ENCODE data around the gene SLC6A2. TPM values are rescaled to one million over a fixed set of nuclear protein-coding genes. Genes with fewer than 3 reads are reported as not detected.

Gene SLC6A2
- total RNA-seq, 4 donors from 2014 or later, result not detected

DNA sequence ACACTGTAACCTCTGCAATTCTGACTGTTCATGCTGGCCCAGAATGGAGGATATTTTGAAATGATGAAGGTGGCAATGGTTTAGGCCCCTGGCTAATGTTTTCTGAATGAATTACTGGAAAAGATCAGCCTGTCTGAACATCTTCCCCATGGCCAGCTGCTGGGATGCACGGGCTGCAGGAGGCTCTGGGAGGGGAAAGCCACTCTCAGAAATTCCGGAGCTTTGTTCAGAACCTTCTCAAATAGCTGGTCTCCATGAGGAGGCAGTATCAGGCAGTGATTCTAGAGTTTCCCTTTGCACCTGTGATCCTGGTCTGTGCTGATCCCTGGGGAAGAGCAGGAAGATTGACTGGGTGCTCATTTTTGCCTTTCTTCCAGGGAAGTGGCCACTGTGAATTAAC, 5.0 kb downstream of the SLC6A2 start:
- WGBS, 2 donors, result 63 to 69% methylated on average over 2 of the region's 2 CpGs
- Histone ChIP-seq H3K27ac (no peak overlapping the region), H3K9me3 (no peaks in the 10 kb centered on the region), H3K27me3 (peaks cover 5% of the 10 kb centered on the region), H3K36me3 (no peaks in the 10 kb centered on the region), H3K4me1 (peaks cover 3 to 8% of the 10 kb centered on the region in 2 donors), H3K4me3 (replicated peaks in 1 of 3) (no peak overlapping the region)
- TF ChIP-seq, protein P1, sequence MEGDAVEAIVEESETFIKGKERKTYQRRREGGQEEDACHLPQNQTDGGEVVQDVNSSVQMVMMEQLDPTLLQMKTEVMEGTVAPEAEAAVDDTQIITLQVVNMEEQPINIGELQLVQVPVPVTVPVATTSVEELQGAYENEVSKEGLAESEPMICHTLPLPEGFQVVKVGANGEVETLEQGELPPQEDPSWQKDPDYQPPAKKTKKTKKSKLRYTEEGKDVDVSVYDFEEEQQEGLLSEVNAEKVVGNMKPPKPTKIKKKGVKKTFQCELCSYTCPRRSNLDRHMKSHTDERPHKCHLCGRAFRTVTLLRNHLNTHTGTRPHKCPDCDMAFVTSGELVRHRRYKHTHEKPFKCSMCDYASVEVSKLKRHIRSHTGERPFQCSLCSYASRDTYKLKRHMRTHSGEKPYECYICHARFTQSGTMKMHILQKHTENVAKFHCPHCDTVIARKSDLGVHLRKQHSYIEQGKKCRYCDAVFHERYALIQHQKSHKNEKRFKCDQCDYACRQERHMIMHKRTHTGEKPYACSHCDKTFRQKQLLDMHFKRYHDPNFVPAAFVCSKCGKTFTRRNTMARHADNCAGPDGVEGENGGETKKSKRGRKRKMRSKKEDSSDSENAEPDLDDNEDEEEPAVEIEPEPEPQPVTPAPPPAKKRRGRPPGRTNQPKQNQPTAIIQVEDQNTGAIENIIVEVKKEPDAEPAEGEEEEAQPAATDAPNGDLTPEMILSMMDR (IDR thresholded peaks at IDR 0.05), result no peak
- TF ChIP-seq POLR2A (IDR thresholded peaks at IDR 0.05), result no peak
- DNase-seq, result no peak
- intact Hi-C loops (cut with DNase I), result no loop called here

DNA sequence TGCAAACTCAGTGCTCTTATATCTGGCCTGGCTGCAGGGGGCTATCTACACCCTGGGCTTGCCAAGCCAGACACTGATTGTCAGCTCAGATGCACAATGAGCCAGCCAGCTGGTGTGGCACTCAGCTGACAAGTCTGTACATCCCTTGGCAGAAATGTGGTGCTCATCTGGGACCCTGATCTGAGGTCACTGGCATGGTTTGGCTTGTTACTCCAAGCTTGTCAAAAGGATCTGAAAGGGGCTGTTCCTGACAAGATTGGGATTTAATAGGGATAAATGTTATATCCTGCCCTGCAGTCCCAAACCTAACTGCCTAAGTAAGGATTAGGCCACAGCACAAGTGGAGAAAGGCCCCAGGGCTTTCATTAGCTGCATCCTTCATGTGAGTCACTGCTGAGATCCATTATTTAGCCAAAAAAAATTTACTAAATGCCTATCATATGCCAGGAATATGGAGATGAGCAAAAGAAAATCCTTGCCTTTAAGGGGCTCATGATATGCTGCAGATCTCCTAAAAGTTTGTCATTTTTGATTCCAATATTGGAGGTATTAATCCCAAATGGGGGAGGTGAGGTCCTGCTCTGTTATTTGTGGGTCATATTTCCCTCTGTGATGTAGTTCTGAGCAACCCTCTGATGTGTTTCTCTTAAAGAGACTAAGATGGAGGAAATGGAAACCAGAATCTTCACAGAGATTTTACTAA, 6.3 kb downstream of the SLC6A2 start:
- H3K4me1 ChIP-seq, result no peaks in the 10 kb centered on the region
- no peaks in the 10 kb centered on the region for H3K9me3 ChIP-seq
- no peak for DNase-seq
- H3K27me3 ChIP-seq, result no peaks in the 10 kb centered on the region
- no peak for TF ChIP-seq POLR2A (IDR thresholded peaks at IDR 0.05)
- intact Hi-C loops (cut with DNase I), result no loop called here
- H3K27ac ChIP-seq, result no peak overlapping the region
- H3K4me3 ChIP-seq (replicated peaks in 1 of 3), result no peak overlapping the region
- no peaks in the 10 kb centered on the region for H3K36me3 ChIP-seq

DNA sequence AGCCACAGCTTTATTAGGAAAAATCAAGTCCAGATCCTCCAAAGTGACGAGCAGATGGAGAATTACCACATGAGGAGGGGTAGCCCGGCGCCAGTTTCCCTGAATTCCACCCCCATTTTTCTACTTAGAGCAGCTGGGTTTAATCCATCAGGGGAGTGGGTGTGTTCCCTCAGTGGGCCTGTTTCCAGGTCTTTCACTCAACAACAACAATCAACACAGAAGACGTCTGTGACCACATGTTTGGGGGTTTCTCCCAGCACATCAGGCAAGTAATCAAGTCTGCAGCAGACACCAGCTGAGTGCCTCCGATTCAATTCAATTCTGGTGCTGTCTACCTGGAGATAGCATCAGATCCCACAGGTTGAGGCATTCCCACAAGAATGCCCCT, 6.8 kb downstream of the SLC6A2 start:
- WGBS, 2 donors, result 83 to 84% methylated on average over 5 of the region's 5 CpGs
- H3K27me3 ChIP-seq, result no peaks in the 10 kb centered on the region
- H3K4me3 ChIP-seq (replicated peaks in 1 of 3), result no peak overlapping the region
- intact Hi-C loops (cut with DNase I), result no loop called here
- no peak for TF ChIP-seq POLR2A (IDR thresholded peaks at IDR 0.05)
- TF ChIP-seq, protein P1 (IDR thresholded peaks at IDR 0.05), result no peak
- DNase-seq, result no peak
- H3K4me1 ChIP-seq, result no peaks in the 10 kb centered on the region
- H3K36me3 ChIP-seq, result no peaks in the 10 kb centered on the region
- no peak overlapping the region for H3K27ac ChIP-seq
- no peaks in the 10 kb centered on the region for H3K9me3 ChIP-seq

DNA sequence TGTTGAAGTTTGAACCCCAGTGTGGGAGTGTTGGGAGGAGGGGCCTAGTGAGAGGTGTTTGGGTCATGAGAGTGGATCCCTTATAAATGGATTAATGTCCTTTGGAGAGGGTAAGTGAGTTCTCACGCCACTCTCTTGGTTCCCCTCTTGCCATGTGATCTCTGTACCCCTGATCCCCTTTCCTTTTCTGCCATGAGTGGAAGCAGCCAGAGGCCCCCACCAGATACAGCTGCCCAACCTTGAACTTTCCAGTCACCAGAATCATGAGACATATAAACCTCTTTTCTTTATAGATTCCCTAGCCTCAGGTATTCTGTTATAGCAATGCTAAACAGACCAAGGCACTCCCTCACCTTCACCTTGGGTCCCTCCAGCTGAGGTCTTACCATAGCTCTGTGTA, 7.4 kb downstream of the SLC6A2 start:
- Histone ChIP-seq H3K4me3 (replicated peaks in 1 of 3) (no peak overlapping the region), H3K36me3 (no peaks in the 10 kb centered on the region), H3K9me3 (no peaks in the 10 kb centered on the region), H3K27ac (no peak overlapping the region), H3K27me3 (no peaks in the 10 kb centered on the region), H3K4me1 (no peaks in the 10 kb centered on the region)
- DNase-seq, result no peak
- 85 to 100% methylated on average over 1 of the region's 1 CpG for WGBS, 2 donors
- intact Hi-C loops (cut with DNase I), result no loop called here
- TF ChIP-seq, protein P1 (IDR thresholded peaks at IDR 0.05), result no peak
- TF ChIP-seq POLR2A (IDR thresholded peaks at IDR 0.05), result no peak

DNA sequence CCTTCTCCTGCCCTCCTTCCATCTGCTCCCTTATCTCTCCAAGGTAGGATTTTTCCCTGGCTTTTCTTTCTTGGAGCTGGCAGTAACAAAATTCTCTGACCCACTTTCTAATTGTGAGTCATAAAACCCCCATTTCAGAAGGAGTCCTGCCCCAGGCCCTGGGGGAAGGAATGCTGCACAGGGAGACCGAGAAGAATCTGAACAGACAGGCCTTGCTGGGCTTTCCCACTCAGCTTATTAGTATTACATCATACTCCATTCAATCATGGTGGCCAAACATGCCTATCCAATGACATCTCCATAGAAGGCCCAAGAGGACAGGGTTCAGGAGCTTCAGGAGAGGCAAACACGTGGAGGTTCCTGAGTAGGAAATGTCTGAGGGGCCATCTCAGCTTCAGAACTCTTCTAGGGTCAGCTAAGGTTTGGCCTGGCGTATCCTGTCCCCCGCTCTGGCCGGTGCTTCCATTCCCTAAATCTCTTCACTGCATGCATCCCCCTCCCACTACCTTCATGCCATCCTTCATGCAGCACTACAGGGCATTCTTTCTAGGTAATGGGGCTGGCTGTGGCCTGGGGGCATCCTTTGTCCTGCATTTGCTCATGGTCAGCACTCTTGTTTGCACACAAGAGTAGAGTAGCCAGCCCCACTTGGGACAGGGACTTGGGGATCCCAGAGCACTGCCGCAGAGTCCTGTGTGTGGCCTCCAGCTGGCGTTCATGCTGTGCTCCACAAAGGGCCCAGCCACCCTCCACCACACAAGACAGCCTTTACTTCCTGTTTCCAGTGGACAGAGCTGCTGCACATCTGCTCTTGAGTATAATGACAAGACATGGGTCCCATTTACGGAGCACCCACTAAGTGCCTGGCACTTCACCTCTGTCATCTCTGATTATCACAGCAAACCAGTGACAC, 8.2 kb downstream of the SLC6A2 start:
- H3K36me3 ChIP-seq, result no peaks in the 10 kb centered on the region
- intact Hi-C loops (cut with DNase I), result no loop called here
- no peaks in the 10 kb centered on the region for H3K27me3 ChIP-seq
- H3K4me1 ChIP-seq, result no peaks in the 10 kb centered on the region
- TF ChIP-seq, protein P1 (IDR thresholded peaks at IDR 0.05), result no peak
- no peak for TF ChIP-seq POLR2A (IDR thresholded peaks at IDR 0.05)
- no peak for DNase-seq
- H3K4me3 ChIP-seq (replicated peaks in 1 of 3), result no peak overlapping the region
- no peaks in the 10 kb centered on the region for H3K9me3 ChIP-seq
- WGBS, 2 donors, result 79 to 92% methylated on average over 6 to 7 of the region's 8 CpGs
- H3K27ac ChIP-seq, result no peak overlapping the region

Measured in thyroid gland (tissue), 4 donors.